Right lobe of liver (tissue), 6 donors: ENCODE measurements around the gene NANOS3. TPM values are rescaled to one million over a fixed set of nuclear protein-coding genes. Genes with fewer than 3 reads are reported as not detected.
A peak's percentile ranks its signal among the peaks of the same experiment; 100 is the strongest.

ENCODE experiments used
- ATAC-seq, 4 donors: fragments of 200-7000 bp; cut with Tn5 transposase; one replicate each; pipeline ENCODE4 v1.9.1; 2020; ENCODE audit warnings: mild to moderate bottlenecking in 4 of 4, moderate library complexity in 4 of 4
- DNase-seq, 3 donors: peaks; one replicate each; pipeline ENCODE4 v3.0.0-alpha.2; 2020
- H3K27ac ChIP-seq, 3 donors: fragments of 200-600 bp; one replicate each; pipeline ENCODE4 v1.8.0; 2022
- H3K27me3 ChIP-seq, 2 donors: fragments of 200-600 bp; one replicate each; pipeline ENCODE4 v1.8.0; 2022
- H3K36me3 ChIP-seq, 4 donors: fragments of 200-600 bp; sonication (generic) in 1 of 4; one replicate each; pipeline versions ENCODE4 v1.5.1 to v1.8.0; 2017 to 2022; ENCODE audit warnings: control low read depth in 1 of 4
- H3K4me1 ChIP-seq, 4 donors: fragments of 200-600 bp; sonication (generic) in 1 of 4; one replicate each; pipeline versions ENCODE4 v1.5.1 to v1.8.0; 2017 to 2022; ENCODE audit warnings: control low read depth in 1 of 4
- H3K4me3 ChIP-seq, 3 donors: fragments of 200-600 bp; one replicate each; pipeline ENCODE4 v1.8.0; 2022
- H3K9me3 ChIP-seq, 4 donors: fragments of 200-600 bp; sonication (generic) in 1 of 4; one replicate each; pipeline versions ENCODE4 v1.5.1 to v1.8.0; 2017 to 2022; ENCODE audit warnings: control low read depth in 1 of 4
- POLR2A ChIP-seq: fragments of 450-650 bp; IDR thresholded peaks from one replicate; pipeline ENCODE4 v1.6.1; 2017; ENCODE audit warnings: antibody characterized with exemption, mild to moderate bottlenecking
- WGBS: methylation state at CpG from one replicate; pipeline ENCODE4 v1.1.6; 2018; ENCODE audit warnings: low coverage, low lambda C conversion rate; ENCODE audit not compliant: insufficient coverage; ENCODE audit errors: missing lambda C conversion rate; 5-methylcytosine and 5-hydroxymethylcytosine counted together
- intact Hi-C, 2 donors: fragments of 100-400 bp; cut with DNase I; formaldehyde crosslinking; loops; one replicate each; pipeline versions ENCODE4 v1.11.2 to v1.14.1; 2022
- total RNA-seq, 6 experiments: library from RNA; depleted of rRNA in 2 of 6; stranded (reverse); fragments of >200 nt in 2 of 6; fragmentation: NEBNext Ultra II Directional in 3 of 6; extraction: Animal tissue kit (Norgen Biotek cat#: 25700) in 3 of 6; gene quantifications; one replicate each; pipeline versions ENCODE4 v1.1.0 to v1.2.4, GENCODE V29; 2016 to 2023
- TF ChIP-seq, protein P1 (sequence below), 4 donors: fragments of 200-600 bp in 3 of 4; fragments of 450-650 bp in 1 of 4; IDR thresholded peaks; one replicate each; pipeline versions ENCODE4 v1.5.1 to v1.8.0; 2016 to 2022; ENCODE audit warnings: antibody characterized with exemption in 4 of 4, mild to moderate bottlenecking in 2 of 4
- donor health status: DM: no; HTN: yes; CAD: no.
- donor health status: DM: no; HTN: no; CAD: no.
- donor health status: DM: no; HTN: no; CAD: no.
- donor health status: DM: no; HTN: yes; CAD: no.
- donor health status: DM: no; HTN: yes; CAD: no.

Gene NANOS3
- total RNA-seq, 6 experiments from 2014 or later = not detected

DNA sequence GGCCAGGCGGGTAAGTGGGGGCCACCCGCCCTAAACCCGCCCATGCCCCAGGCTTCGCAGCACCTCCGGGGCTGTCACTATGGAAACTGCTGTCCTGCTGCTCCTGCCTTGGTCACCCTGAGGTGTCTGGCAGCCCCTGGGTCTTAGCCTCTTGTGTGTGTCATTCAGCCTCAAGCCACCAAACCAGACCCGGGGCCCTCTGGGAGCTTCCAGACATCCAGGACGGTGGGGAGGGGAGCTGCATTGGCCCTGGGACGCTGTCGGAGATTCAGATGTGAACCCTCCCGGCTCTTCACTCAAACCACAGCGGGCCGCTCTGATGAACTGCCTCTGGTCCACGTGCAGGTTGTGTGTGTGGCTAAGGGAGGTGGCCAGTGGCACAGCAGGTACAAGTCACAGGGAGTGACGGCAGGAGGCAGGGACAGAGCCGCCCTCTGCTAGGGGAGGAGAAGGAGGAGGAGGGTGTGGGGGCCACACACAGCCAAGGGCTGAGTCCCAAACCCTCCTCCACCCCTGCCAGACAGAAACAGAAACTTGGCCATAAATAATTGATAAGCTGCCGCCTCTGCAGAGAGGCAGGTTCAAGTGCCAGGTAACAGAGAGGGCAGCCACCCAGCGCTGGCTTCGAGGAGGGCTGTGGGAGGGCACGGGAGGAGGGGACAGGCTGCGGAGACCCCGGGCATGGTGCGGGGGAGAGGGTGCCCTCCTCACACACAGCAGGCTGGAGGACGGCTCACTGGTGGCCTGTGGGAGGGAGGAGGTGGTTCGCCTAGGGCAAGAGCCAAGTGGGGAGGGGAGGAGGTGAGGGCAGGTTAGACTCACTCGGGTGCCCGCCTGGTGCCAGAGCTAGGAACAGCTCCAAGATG, 8.0 kb downstream of the NANOS3 start:
- no peaks in the 10 kb centered on the region for H3K36me3 ChIP-seq
- intact Hi-C loops = loop anchor here (10.0 kb wide), 2 partner anchors 160 to 170 kb away; no protein-coding TSS in a partner anchor
- WGBS = 38% methylated on average over 5 of the region's 26 CpGs
- H3K27ac ChIP-seq = no peak overlapping the region
- H3K4me1 ChIP-seq = peaks cover 0 to 5% (median 3%) of the 10 kb centered on the region in 4 donors
- ATAC-seq = peak in 3 of 4 donors; percentile 22 to 52 (median 25)
- peak in 2 of 3 donors; percentile 59 to 87 for DNase-seq
- H3K27me3 ChIP-seq = no peaks in the 10 kb centered on the region
- H3K4me3 ChIP-seq = no peak overlapping the region
- no peaks in the 10 kb centered on the region for H3K9me3 ChIP-seq
- TF ChIP-seq, protein P1, sequence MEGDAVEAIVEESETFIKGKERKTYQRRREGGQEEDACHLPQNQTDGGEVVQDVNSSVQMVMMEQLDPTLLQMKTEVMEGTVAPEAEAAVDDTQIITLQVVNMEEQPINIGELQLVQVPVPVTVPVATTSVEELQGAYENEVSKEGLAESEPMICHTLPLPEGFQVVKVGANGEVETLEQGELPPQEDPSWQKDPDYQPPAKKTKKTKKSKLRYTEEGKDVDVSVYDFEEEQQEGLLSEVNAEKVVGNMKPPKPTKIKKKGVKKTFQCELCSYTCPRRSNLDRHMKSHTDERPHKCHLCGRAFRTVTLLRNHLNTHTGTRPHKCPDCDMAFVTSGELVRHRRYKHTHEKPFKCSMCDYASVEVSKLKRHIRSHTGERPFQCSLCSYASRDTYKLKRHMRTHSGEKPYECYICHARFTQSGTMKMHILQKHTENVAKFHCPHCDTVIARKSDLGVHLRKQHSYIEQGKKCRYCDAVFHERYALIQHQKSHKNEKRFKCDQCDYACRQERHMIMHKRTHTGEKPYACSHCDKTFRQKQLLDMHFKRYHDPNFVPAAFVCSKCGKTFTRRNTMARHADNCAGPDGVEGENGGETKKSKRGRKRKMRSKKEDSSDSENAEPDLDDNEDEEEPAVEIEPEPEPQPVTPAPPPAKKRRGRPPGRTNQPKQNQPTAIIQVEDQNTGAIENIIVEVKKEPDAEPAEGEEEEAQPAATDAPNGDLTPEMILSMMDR (IDR thresholded peaks at IDR 0.05) = no peak
- TF ChIP-seq POLR2A = no peak

DNA sequence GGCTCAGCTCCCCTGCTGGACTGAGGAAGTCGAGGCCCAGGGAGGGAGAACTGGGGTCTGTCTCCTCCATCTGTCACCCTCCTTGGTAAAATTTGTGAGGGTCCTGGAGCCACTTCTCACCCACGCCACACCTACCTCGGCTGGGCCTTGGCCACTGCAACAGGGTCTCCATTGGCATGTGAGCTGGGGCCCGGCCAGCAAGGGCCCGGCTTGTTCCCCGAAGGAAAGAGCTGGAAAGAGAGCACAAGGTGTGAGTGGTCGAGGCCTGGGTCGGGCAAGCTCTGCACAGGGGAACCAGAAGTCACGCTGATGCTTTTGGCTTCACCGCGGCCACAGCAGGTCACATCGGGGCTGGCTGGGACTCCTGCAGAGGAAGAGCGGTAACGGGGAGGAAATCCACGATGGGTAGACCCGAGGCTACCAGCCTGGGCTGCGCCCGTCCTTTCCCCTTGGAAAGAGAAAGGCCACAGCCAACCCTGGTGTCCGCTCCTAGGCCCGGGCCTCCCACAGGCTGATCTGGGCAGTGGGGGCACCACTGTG, 9.0 kb downstream of the NANOS3 start:
- no peaks in the 10 kb centered on the region for H3K9me3 ChIP-seq
- H3K4me3 ChIP-seq = no peak overlapping the region
- no peaks in the 10 kb centered on the region for H3K36me3 ChIP-seq
- DNase-seq (no peak), ATAC-seq (no peak)
- intact Hi-C loops = loop anchor here (10.0 kb wide), 2 partner anchors 159 to 169 kb away; no protein-coding TSS in a partner anchor
- TF ChIP-seq, protein P1 (IDR thresholded peaks at IDR 0.05) = no peak
- no peaks in the 10 kb centered on the region for H3K4me1 ChIP-seq
- 75% methylated on average over 11 of the region's 20 CpGs for WGBS
- H3K27me3 ChIP-seq = no peaks in the 10 kb centered on the region
- no peak overlapping the region for H3K27ac ChIP-seq

DNA sequence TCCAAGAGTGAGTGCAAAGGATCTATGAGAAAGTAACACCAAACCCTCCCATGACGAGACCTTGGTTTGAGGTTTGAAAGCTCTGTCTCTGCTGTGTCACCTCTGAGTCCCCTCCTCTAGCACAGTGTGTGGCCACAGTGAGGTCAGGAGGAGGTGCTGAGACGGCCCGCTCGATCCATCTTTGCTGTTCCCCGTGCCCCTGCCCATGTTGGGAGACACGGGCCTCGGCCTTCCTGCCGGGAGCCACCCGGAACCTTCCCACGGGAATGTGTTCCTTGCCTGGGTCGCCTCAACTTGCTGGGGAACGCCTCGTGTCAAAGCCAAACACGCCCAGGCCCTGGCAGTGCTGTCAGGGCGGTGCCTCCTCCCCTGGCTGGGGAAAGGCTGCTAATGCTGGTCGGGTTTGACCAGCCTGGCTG, 10.1 kb downstream of the NANOS3 start:
- Histone ChIP-seq H3K4me3 (no peak overlapping the region), H3K9me3 (no peaks in the 10 kb centered on the region), H3K4me1 (no peaks in the 10 kb centered on the region), H3K36me3 (no peaks in the 10 kb centered on the region), H3K27me3 (no peaks in the 10 kb centered on the region), H3K27ac (no peak overlapping the region)
- WGBS = 80% methylated on average over 1 of the region's 16 CpGs
- TF ChIP-seq, protein P1 (IDR thresholded peaks at IDR 0.05) = no peak
- ATAC-seq = peak in 3 of 4 donors; percentile 3 to 53 (median 8)
- no peak for DNase-seq
- intact Hi-C loops = loop anchor here (10.0 kb wide), 2 partner anchors 158 to 168 kb away; no protein-coding TSS in a partner anchor

DNA sequence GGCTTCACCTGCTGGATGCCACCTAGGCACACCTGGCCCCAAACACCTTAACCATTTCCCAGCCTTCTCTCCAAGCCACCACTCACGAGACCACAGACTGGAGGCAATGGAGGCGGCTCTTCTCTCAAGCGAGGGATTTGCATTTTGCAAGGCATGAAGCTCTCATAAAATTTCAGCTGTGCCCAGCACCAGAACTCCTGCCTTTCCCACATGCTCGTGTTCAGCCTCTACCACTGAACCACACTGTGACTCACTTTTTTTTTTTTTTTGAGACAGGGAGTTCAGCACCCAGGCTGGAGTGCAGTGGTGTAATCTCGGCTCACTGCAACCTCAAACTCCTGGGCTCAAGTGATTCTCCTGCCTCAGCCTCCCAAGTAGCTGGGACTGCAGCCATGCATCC, 10.6 kb downstream of the NANOS3 start:
- Histone ChIP-seq H3K9me3 (no peaks in the 10 kb centered on the region), H3K36me3 (no peaks in the 10 kb centered on the region), H3K27me3 (no peaks in the 10 kb centered on the region), H3K4me3 (no peak overlapping the region), H3K27ac (no peak overlapping the region), H3K4me1 (no peaks in the 10 kb centered on the region)
- ATAC-seq (no peak), DNase-seq (no peak)
- intact Hi-C loops = loop anchor here (10.0 kb wide), 2 partner anchors 157 to 167 kb away; no protein-coding TSS in a partner anchor
- WGBS = 66% methylated on average over 5 of the region's 5 CpGs
- TF ChIP-seq POLR2A = no peak
- TF ChIP-seq, protein P1 (IDR thresholded peaks at IDR 0.05) = no peak
